ENCODE results near the gene PRRT4.

PRRT4 gene

DNA sequence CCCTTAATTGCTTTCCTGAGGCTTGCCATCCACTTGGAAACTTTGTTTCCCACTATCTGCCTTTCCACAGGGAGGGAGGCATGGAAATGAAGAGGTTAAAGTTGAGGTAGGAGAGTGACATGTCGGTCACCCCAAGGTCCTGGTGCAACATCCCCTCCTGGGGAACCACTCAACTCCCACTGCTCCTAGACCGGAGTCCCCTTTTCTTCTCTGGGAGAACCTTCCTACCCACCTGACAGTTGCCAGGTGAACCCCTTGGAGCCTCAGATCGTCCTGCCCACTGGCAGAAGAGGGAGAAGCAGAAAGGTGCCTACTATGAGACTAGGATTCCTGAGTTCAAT lies 26.6 kb upstream of the PRRT4 start:
- Mint-ChIP-seq H3K4me3 (no peak overlapping the region), H3K27ac (no peak overlapping the region), H3K4me1 (peaks cover 15% of the 10 kb centered on the region), H3K36me3 (ENCODE audit: low read depth) (no peaks in the 10 kb centered on the region), H3K9me3 (no peaks in the 10 kb centered on the region), H3K27me3 (ENCODE audit: low read depth) (peaks cover 16% of the 10 kb centered on the region)
- no peak for TF ChIP-seq CTCF (IDR thresholded peaks at IDR 0.05; ENCODE audit: unreplicated experiment in 3 of 3)

DNA sequence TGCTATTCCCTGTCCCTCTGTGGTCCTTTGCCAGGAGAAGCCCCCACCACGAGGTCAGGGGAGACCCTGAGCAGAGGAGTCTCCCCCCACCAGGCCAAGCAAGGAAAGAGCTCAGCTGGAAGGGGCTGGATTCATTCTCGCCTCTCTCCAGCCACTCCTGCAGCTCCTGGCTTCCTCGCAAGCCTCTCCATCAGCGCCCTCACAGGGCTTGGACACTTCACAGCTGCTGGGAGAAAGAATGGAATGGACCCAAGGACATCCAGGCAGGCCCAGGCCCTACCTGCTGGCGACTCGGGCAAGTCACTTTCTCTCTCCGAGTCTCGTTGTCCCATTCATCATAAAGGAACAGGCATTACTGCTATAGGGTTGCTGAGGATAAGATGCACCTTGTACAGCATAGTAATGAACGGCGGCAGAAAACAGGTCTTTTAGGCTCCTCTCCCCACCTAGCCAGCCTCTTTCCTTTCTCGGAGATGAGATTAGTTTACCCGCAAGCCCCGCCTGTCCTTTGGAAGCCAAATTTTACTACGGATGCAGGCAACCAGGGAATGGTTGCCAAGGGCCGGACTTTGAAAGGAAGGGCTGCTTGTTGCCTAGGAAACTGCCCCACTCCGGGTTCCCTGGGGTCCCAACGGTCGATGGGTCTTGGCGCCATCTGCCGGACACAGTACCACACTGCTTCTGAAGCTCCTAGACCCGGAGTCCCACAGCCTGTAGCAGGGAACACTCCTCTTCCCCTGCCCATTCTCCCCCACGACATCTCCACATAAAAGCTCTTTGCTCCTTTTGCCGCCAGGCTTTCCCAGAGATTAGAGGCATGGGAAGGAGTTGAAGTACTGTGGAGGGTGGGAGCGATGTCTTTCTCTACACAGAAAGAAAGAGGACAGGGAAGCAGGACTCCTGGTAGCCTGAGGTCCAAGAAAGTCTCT lies 26.0 kb upstream of the PRRT4 start:
- peak overlapping the region in 1 of 3 experiments; percentile 56 for H3K27ac Mint-ChIP-seq
- TF ChIP-seq CTCF (IDR thresholded peaks at IDR 0.05; ENCODE audit: unreplicated experiment in 3 of 3) = peak; percentile 86 to 87 (median 87)
- peaks cover 16% of the 10 kb centered on the region for H3K27me3 Mint-ChIP-seq (ENCODE audit: low read depth)
- no peaks in the 10 kb centered on the region for H3K36me3 Mint-ChIP-seq (ENCODE audit: low read depth)
- no peaks in the 10 kb centered on the region for H3K9me3 Mint-ChIP-seq
- peaks cover 21% of the 10 kb centered on the region for H3K4me1 Mint-ChIP-seq
- H3K4me3 Mint-ChIP-seq = peak overlapping the region in 1 of 3 experiments; percentile 67

DNA sequence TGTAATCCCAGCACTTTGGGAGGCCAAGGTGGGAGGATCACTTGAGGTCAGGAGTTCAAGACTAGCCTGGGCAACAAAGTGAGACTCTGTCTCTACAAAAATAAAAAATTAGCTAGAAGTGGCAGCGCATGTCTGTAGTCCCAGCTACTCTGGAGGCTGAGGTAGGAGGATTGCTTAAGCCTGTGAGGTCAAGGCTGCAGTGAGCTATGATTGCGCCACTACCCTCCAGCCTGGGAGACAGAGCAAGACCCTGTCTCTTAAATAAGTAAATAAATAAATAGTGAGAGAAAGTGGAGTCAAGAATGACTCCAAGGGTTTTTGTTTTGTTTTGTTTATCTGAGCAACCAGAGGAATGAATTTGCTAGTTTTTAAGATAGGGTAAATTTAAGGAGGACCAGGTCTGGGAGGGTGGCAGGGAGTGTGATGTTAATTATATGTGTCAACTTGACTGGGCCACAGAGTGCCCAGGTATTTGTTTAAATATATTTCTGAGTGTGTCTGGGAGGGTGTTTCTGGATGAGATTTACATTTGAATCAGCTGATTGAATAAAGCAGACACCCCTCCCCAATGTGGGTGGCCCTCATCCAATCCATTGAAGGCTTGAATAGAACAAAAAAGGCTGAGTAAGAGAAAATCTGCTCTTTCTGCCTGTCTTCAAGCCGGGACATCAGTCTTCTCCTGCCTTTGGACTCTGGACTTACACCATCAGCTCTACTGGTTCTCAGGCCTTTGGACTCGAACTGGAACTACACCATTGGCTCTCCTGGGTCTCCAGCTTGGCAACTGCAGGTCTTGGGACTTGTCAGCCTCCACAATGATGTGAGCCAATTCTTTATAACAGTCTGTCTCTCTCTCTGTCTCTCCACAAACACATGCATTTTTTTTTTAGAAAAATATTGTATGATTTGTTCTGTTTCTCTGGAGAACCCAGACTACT lies 24.8 kb upstream of the PRRT4 start:
- H3K27me3 Mint-ChIP-seq (ENCODE audit: low read depth) = peaks cover 16% of the 10 kb centered on the region
- H3K36me3 Mint-ChIP-seq (ENCODE audit: low read depth) = no peaks in the 10 kb centered on the region
- no peak overlapping the region for H3K4me3 Mint-ChIP-seq
- no peak for TF ChIP-seq CTCF (IDR thresholded peaks at IDR 0.05; ENCODE audit: unreplicated experiment in 3 of 3)
- H3K4me1 Mint-ChIP-seq = peaks cover 23% of the 10 kb centered on the region
- no peak overlapping the region for H3K27ac Mint-ChIP-seq
- no peaks in the 10 kb centered on the region for H3K9me3 Mint-ChIP-seq

- Mint-ChIP-seq H3K4me1 (peaks cover 35% of the 10 kb centered on the region), H3K9me3 (no peaks in the 10 kb centered on the region), H3K4me3 (no peak overlapping the region), H3K27ac (no peak overlapping the region), H3K36me3 (ENCODE audit: low read depth) (no peaks in the 10 kb centered on the region), H3K27me3 (ENCODE audit: low read depth) (peaks cover 16% of the 10 kb centered on the region)
- TF ChIP-seq CTCF (IDR thresholded peaks at IDR 0.05; ENCODE audit: unreplicated experiment in 3 of 3) = no peak
Measured at GRCh38 chr7:128384726-128385125, 23.2 kb upstream of the PRRT4 start.

GRCh38 chr7:128383776-128384175 lies 22.3 kb upstream of the PRRT4 start:
- Mint-ChIP-seq H3K4me1 (peaks cover 40% of the 10 kb centered on the region), H3K4me3 (no peak overlapping the region), H3K9me3 (no peaks in the 10 kb centered on the region), H3K27me3 (ENCODE audit: low read depth) (peaks cover 12% of the 10 kb centered on the region), H3K36me3 (ENCODE audit: low read depth) (no peaks in the 10 kb centered on the region), H3K27ac (no peak overlapping the region)
- no peak for TF ChIP-seq CTCF (IDR thresholded peaks at IDR 0.05; ENCODE audit: unreplicated experiment in 3 of 3)
